ENCODE data around the gene C20orf141.
"Not testable (repeated sequence)": the region's sequence is repeated elsewhere in the genome, so short reads cannot be mapped to it uniquely, and the experiment has no call there.

Gene C20orf141

DNA sequence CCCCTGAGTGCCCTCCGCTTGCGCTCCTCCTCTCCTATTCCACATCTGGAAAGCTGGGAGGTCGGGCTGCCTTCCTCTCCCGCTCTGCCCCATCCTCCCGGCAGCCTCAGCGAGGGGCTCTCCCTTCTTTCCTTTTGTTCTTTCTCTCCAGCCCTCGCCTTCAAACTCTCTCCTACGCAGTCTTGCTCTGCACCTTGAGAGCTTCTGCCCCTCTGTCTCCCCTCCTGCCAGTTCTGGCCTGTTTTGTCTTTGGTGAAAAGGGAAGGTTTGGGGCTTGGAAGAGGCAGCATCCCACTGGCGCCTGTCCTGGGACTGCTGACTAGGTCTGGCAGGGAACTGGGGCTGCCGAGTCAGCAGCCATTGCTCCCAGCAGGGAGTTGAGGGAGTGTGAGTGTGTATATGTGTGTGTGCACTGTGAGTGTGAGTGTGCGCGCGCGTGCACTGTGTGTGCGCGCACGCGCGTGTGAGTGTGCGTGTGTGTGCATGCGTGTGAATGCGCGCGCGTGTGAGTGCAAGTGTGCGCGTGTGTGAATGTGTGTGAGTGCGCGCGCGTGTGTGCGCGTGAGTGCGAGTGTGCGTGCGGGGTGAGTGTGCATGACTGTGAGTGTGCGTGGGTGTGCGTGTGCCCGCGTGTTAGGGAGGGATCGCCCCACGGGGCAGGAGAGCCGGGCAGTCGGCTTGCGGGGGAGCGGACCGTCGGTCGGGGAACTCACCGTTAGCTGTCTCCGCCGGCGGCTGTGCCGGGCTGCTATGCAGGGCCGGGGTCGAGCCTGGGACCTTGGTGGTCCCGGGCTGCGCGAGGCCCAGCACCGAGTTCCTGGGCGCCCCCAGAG lies 14.9 kb upstream of the C20orf141 start:
- DNase-seq (ENCODE audit: low spot score): no peak

GRCh38 chr20:2800521-2801285 lies 14.1 kb upstream of the C20orf141 start, which contains the start of gene CPXM1:
Gene CPXM1 (minus strand): TSS chr20:2800627. CDS start chr20:2800572, 55 bp downstream.
- no peak for DNase-seq (ENCODE audit: low spot score)

DNA sequence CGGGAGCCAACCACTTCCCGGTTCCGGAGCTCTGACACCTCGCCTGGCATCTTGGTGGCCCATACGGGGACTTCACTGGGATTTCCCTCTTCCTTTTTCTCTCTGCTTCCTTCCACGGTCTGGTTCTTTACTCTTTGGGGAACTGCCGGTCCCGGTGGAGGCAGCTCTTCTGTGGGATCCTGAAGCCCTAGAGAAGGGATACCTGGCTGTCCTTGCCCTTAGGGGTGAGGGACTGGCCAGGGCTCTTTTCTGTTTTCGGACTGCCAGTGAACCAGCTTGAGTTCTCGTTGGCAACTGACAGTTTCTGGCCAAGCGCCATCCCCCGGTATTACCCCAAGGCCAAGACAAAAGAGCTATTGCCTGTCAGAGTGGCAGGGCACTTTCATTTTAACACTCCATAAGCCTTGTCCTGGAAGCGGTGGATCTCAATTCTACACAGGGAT lies 13.5 kb upstream of the C20orf141 start:
- DNase-seq (ENCODE audit: low spot score): no peak

DNA sequence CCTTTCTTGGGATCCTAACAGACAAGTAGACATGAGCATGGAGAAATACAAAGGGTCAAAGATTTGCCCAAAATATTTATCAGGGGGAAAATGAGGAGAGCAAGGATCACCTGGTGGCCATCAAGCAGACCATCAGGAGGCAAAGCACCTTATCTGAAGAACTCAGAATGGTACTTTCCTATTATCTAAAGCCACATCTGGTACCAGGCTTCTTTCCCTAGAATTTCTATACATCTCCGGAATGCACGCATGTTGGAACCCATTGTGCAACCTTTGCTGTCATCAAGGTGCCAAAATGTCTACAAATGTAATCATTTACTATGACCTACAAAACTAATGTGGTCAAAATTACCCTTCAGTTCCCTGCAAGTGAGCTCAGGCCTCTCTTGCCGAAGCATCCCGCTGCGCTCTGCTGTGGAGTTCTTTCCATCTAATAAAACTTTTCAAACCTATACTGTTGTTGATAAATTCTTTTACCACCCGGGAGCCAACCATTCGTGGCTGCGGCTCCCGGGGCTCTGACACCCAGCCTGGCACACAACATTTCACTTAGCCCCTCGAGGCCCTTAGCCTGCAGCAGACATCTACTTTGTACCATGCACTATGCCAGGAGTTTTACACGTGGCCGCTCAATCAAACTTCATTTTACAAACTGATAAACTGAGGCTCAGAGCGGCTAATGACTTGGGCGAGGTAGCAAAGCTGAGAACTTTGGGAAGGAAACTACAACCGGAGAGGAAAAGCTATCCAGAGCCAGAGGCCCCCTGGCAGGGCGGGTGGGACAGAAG lies 10.6 kb upstream of the C20orf141 start:
- DNase-seq (ENCODE audit: low spot score): no peak

- DNase-seq (ENCODE audit: low spot score): no peak
These were observed 9.7 kb upstream of the C20orf141 start for GRCh38 chr20:2804852-2805688.

DNA sequence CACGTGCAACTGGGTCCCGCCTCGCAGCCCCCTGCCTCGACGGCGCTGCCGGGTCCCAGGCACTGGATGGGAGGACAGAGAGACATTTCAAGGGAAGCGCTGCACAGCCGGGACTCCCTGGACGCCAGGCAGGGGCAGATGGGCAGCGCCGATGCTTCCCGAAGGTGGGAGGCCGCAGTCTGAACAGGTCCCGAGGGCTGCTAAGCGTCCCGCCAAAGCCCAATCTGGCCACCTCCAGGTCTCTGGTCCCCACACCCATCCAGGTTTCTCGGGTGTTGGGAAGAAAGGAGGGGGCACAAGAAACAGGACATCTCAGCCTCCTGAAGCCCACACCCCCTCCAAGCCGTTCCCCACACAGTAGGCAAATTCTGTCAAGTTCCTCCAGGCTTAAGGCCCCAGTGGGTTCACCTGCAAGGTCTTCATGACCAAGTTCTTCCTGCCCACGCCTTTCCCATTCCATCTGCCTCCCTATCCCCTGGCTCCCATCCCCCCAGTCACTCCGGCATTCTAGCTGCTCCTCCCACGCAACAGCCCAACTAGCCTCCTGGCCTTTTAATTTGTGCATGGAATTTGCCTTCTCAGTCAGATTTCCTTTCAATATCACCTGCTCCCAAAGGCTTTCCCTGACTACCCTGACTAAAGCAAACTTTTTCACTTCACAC lies 9.0 kb upstream of the C20orf141 start:
- no peak for DNase-seq (ENCODE audit: low spot score)

DNA sequence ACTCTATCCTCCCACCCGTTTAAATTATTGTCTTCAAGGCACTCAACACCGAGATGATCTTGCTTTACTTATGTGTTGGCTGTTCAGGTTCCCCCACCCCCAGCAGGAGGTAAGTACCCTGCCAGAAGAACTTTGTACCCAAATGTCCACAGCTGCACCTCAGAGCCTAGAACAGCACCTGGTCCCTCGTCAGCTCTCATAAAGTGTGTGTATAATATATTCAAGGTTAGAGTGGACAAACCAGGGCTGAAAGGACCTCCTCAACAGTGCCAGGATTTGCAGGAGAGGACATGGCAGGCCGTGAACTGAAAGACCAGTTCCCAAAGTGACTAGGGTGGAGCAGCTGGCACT lies 8.5 kb upstream of the C20orf141 start:
- no peak for DNase-seq (ENCODE audit: low spot score)

GRCh38 chr20:2807019-2807418 lies 7.8 kb upstream of the C20orf141 start:
- DNase-seq (ENCODE audit: low spot score): no peak

DNA sequence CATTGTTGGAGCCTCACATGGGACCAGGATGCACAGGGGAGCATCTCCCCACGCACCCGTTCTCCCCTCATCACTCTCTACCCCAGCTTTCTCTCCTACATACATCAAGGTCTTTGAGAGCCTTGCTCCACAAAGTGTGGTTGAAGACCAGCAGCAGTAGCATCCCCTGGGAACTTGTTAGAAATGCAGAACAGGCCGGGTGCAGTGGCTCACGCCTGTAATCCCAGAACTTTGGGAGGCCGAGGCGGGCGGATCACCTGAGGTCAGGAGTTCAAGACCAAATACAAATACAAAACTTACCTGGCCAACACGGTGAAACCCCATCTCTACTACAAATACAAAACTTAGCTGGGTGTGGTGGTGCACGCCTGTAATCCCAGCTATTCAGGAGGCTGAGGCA lies 6.9 kb upstream of the C20orf141 start:
- not testable (repeated sequence) for DNase-seq (ENCODE audit: low spot score)

DNA sequence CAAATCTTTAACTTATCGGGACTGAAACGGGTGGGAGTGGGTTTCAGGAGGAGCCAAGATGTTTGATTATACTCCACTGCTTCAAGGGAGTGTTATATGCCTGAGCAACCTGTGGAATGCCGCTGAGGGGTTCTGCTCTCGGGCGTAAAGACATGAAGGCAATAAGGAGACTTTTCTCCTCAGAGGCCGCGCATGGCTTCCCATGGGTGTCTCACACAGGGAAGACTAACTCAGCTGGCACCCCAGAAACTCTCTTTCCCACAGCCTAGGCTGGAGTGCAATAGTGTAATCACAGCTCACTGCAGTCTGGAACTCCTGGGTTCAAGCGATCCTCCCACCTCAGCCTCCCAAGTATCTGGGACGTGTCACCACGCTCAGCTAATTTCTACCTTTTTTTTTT lies 5.1 kb upstream of the C20orf141 start:
- no peak for DNase-seq (ENCODE audit: low spot score)

DNA sequence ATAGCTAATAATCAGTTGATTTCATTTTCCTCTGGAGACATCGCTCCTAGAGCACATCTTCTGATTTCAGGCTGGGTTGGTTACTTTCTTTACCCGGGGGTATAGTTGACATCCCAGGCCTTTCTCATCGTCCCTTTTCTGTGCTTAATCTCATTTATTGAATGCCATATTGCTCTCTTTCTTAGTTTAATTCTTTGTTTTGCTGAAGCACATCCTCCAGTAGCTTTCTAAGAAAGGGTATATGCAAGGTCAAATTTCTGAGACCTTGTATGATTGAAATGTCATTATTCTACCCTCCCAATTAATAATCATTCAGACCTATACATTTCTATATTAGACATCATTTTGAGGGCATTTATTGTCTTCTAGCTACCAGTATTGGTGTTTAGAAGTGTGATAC lies 2.6 kb upstream of the C20orf141 start:
- no peak for DNase-seq (ENCODE audit: low spot score)

DNA sequence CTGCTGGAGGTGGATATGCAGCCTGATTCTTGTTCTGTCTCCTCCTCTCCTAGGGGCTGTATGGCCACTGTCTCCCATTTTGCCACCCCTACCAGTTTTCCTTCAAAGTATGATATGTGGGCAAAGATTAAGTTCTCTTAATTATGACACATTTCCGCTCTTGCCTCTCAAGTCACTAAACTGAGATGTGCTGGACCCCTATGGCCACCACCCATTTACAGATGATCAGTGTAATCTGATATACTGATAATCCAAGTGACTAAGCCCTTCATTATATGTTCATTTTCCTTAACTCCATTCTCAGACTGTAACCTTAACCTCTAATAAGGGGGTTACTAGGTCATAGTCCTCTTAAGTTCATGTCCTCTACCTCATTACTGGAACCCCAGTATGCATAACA lies 711 bp upstream of the C20orf141 start:
- DNase-seq (ENCODE audit: low spot score): no peak

GRCh38 chr20:2815242-2815900 lies 584 bp downstream of the C20orf141 start:
- no peak for DNase-seq (ENCODE audit: low spot score)

DNA sequence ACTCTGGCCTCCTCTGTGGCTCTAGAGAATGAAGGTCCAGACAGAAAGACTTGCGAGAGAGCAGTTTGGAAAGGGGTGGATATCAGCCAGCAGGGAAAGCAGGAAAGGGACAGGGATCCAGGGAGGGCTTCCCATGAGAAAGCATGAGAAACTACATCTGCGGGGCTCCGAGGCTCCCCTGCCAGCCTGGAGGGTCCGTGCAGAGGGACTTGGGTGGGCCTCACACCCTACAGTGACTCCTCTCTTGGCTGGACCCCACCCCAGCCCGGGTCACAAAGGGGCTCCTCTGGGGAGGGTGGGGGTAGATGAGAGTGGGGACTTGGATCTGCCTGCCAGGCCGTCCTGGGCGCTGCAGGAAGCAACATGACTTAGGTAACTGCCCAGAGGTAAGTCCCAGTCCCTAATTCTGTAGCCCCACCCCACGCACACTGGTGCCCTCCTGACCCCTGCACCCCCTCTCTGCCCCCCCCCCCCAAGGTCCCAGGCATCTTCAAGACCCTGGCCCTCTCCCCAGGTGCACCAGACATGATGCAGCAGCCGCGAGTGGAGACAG lies 1.3 kb downstream of the C20orf141 start, which contains the start of gene TMEM239:
TMEM239 (plus strand) TSS at position 335 of the 553 bp plus-strand sequence; CDS start at position 526, 191 bp downstream.
- no peak for DNase-seq (ENCODE audit: low spot score)

DNA sequence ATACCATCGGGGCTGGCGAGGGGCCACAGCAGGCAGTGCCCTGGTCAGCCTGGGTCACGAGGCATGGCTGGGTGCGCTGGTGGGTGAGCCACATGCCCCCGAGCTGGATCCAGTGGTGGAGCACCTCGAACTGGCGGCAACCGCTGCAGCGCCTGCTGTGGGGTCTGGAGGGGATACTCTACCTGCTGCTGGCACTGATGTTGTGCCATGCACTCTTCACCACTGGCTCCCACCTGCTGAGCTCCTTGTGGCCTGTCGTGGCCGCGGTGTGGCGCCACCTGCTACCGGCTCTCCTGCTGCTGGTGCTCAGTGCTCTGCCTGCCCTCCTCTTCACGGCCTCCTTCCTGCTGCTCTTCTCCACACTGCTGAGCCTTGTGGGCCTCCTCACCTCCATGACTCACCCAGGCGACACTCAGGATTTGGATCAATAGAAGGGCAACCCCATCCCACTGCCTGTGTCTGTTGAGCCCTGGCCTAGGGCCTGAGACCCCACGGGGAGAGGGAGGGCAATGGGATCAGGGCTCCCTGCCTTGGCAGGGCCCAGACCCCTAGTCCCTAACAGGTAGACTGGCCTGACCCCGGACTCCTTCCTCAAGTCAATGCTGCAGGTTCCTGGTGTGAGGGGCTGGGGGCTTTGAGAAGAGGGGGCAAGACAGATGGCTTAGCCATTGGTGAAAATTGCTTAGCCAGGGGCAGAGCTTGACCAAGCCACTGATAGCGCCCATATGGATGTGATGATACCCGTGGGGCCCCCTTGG lies 2.0 kb downstream of the C20orf141 start:
- no peak for DNase-seq (ENCODE audit: low spot score)

DNA sequence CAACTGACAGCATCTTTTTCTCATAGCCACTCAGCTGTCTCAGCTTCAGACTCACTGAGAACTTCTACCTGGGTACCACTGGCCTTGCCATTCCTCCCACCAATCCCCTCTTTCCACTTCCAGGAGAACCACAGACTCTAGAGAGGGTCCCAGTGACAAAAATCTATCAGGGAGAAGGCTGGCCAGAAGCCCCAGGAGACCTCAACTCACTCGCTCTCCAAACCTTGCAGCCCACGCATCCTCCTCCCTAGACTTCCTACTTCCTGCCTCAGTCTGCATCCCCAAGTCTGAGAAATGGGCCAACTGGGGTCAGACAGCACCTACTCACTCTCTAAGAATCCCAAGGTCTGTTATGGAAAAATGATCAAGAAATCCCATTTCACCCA lies 2.5 kb downstream of the C20orf141 start:
- no peak for DNase-seq (ENCODE audit: low spot score)

- no peak for DNase-seq (ENCODE audit: low spot score)
These were observed 3.3 kb downstream of the C20orf141 start for GRCh38 chr20:2817891-2818595.

- DNase-seq (ENCODE audit: low spot score): no peak
These were observed 5.5 kb downstream of the C20orf141 start for GRCh38 chr20:2820084-2820895.

Measured in hematopoietic multipotent progenitor cell treated with erythropoietin and hydrocortisone succinate and interleukin-3 and kit ligand, for 15 days (in vitro differentiated cells).